Measurements from ENCODE around the gene ACKR2.

The ACKR2 gene

GRCh38 chr3:42819351-42819965, 10.2 kb downstream of the ACKR2 start:
- H3K79me2 ChIP-seq (ENCODE audit: control insufficient read depth, low read length), result no peaks in the 10 kb centered on the region
- H3K27me3 ChIP-seq (ENCODE audit: control insufficient read depth, low read length), result peaks cover 26% of the 10 kb centered on the region
- no peaks in the 10 kb centered on the region for H3K36me3 ChIP-seq (ENCODE audit: control insufficient read depth, low read length)
- no peak overlapping the region for H3K4me3 ChIP-seq (ENCODE audit: low read length)
- H3K4me1 ChIP-seq (ENCODE audit: control insufficient read depth, low read length), result no peaks in the 10 kb centered on the region
- H3K27ac ChIP-seq (ENCODE audit: low read depth, low read length), result no peak overlapping the region
- H3K4me2 ChIP-seq (ENCODE audit: low read length), result no peak overlapping the region
- H4K20me1 ChIP-seq (ENCODE audit: control insufficient read depth, insufficient read depth, low read depth, low read length), result no peaks in the 10 kb centered on the region
- TF ChIP-seq CTCF (IDR thresholded peaks at IDR 0.05; ENCODE audit: low read depth, low read length, poor library complexity, severe bottlenecking), result no peak
- TF ChIP-seq EZH2phosphoT487 (IDR thresholded peaks at IDR 0.05; ENCODE audit: borderline replicate concordance, low read length), result no peak
- H3K9me2 ChIP-seq (replicated peaks; ENCODE audit: control insufficient read depth, low read length), result no peaks in the 10 kb centered on the region
- no peaks in the 10 kb centered on the region for H3K9me3 ChIP-seq (ENCODE audit: control insufficient read depth, insufficient read depth, low read length)
- no peaks in the 10 kb centered on the region for H3F3A ChIP-seq (ENCODE audit: control insufficient read depth, insufficient read depth)

GRCh38 chr3:42820746-42821051, 11.5 kb downstream of the ACKR2 start:
- Histone ChIP-seq H3K27me3 (ENCODE audit: control insufficient read depth, low read length) (peaks cover 24% of the 10 kb centered on the region), H3K4me1 (ENCODE audit: control insufficient read depth, low read length) (no peaks in the 10 kb centered on the region), H3F3A (ENCODE audit: control insufficient read depth, insufficient read depth) (no peaks in the 10 kb centered on the region), H3K9me3 (ENCODE audit: control insufficient read depth, insufficient read depth, low read length) (no peaks in the 10 kb centered on the region), H3K9me2 (replicated peaks; ENCODE audit: control insufficient read depth, low read length) (no peaks in the 10 kb centered on the region), H3K36me3 (ENCODE audit: control insufficient read depth, low read length) (no peaks in the 10 kb centered on the region), H3K4me3 (ENCODE audit: low read length) (no peak overlapping the region), H4K20me1 (ENCODE audit: control insufficient read depth, insufficient read depth, low read depth, low read length) (no peaks in the 10 kb centered on the region), H3K79me2 (ENCODE audit: control insufficient read depth, low read length) (no peaks in the 10 kb centered on the region), H3K27ac (ENCODE audit: low read depth, low read length) (no peak overlapping the region), H3K4me2 (ENCODE audit: low read length) (no peak overlapping the region)
- no peak for TF ChIP-seq CTCF (IDR thresholded peaks at IDR 0.05; ENCODE audit: low read depth, low read length, poor library complexity, severe bottlenecking)
- no peak for TF ChIP-seq EZH2phosphoT487 (IDR thresholded peaks at IDR 0.05; ENCODE audit: borderline replicate concordance, low read length)

- H3F3A ChIP-seq (ENCODE audit: control insufficient read depth, insufficient read depth), result no peaks in the 10 kb centered on the region
- no peaks in the 10 kb centered on the region for H3K9me3 ChIP-seq (ENCODE audit: control insufficient read depth, insufficient read depth, low read length)
- no peak overlapping the region for H3K4me2 ChIP-seq (ENCODE audit: low read length)
- H3K79me2 ChIP-seq (ENCODE audit: control insufficient read depth, low read length), result no peaks in the 10 kb centered on the region
- no peaks in the 10 kb centered on the region for H3K9me2 ChIP-seq (replicated peaks; ENCODE audit: control insufficient read depth, low read length)
- H3K27ac ChIP-seq (ENCODE audit: low read depth, low read length), result no peak overlapping the region
- no peak overlapping the region for H3K4me3 ChIP-seq (ENCODE audit: low read length)
- H3K4me1 ChIP-seq (ENCODE audit: control insufficient read depth, low read length), result no peaks in the 10 kb centered on the region
- no peaks in the 10 kb centered on the region for H3K36me3 ChIP-seq (ENCODE audit: control insufficient read depth, low read length)
- H4K20me1 ChIP-seq (ENCODE audit: control insufficient read depth, insufficient read depth, low read depth, low read length), result no peaks in the 10 kb centered on the region
- TF ChIP-seq EZH2phosphoT487 (IDR thresholded peaks at IDR 0.05; ENCODE audit: borderline replicate concordance, low read length) (no peak), CTCF (IDR thresholded peaks at IDR 0.05; ENCODE audit: low read depth, low read length, poor library complexity, severe bottlenecking) (no peak)
- H3K27me3 ChIP-seq (ENCODE audit: control insufficient read depth, low read length), result peaks cover 32% of the 10 kb centered on the region
These were observed 13.6 kb downstream of the ACKR2 start for GRCh38 chr3:42822828-42823227.

Data from DOHH2 (cell line).